A549 (cell line): ENCODE data around the gene LMX1B.

Source experiments
- POLR2A ChIP-seq: IDR thresholded peaks from 2 replicates; pipeline ENCODE4 v1.6.1; 2012; ENCODE audit warnings: mild to moderate bottlenecking, low read length
- REST ChIP-seq: fragments of 200-600 bp; sonication (generic); IDR thresholded peaks from 2 replicates; pipeline ENCODE4 v1.6.1; 2016; ENCODE audit warnings: antibody characterized with exemption, mild to moderate bottlenecking, moderate library complexity

- TF ChIP-seq REST (no peak), POLR2A (no peak)
These were observed 82.1 kb downstream of the LMX1B start for GRCh38 chr9:126695701-126696400.
